Measurements from ENCODE around the gene CBX7. TPM values are rescaled to one million over a fixed set of nuclear protein-coding genes. Genes with fewer than 3 reads are reported as not detected.

The CBX7 gene
- total RNA-seq, 4 donors from 2014 or later, result 189 to 264 (median 206) TPM

DNA sequence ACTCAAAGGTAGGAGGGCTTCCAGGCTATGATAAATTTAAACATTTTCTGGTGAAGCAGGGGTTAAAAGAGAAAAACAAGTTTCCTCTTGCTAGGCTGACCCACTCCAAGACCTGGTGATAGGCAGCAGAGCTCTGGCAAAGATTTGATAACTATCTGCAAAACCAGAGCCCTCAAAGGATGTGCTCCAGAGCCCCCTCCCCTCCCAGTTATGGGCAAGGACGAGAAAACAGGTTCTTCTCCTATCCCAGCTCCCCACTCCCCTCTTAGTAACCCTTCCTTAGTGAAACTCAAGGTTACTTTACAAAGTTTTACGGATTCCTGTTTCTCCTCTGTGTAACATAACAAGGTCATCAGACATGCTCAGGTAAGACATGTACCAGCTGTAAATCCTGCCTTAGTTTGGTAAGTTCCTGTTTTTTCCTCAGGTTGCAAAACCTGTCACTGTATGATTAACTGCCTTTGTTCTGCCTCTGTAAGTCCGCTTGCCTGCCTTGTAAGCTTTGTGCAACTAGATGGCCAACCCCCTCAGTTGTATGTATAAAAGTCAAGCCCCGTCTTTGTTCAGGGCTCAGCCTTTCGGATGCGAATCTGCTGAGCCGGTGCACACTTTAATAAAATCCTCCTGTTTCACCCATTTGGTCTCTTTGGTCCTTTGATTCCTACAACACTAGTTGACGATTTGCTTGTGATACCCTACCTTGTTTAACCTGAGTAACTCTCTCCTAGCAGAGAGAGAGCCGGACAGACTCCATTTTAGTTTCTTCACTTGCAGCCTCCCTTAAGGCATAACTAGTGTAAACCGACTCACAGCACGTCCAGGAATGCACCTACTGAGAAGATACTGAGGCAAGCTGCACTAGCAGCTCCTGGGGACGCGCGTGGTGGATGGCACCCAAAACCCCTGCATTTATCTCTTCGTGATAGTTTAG, 41.6 kb downstream of the CBX7 start:
- Histone ChIP-seq H3K27ac (no peak overlapping the region), H3K4me3 (no peak overlapping the region), H3K27me3 (no peaks in the 10 kb centered on the region), H3K9me3 (no peaks in the 10 kb centered on the region), H3K4me1 (no peaks in the 10 kb centered on the region), H3K36me3 (no peaks in the 10 kb centered on the region)
- WGBS, 2 donors, result 61 to 68% methylated on average over 15 of the region's 15 CpGs
- TF ChIP-seq, protein P1, sequence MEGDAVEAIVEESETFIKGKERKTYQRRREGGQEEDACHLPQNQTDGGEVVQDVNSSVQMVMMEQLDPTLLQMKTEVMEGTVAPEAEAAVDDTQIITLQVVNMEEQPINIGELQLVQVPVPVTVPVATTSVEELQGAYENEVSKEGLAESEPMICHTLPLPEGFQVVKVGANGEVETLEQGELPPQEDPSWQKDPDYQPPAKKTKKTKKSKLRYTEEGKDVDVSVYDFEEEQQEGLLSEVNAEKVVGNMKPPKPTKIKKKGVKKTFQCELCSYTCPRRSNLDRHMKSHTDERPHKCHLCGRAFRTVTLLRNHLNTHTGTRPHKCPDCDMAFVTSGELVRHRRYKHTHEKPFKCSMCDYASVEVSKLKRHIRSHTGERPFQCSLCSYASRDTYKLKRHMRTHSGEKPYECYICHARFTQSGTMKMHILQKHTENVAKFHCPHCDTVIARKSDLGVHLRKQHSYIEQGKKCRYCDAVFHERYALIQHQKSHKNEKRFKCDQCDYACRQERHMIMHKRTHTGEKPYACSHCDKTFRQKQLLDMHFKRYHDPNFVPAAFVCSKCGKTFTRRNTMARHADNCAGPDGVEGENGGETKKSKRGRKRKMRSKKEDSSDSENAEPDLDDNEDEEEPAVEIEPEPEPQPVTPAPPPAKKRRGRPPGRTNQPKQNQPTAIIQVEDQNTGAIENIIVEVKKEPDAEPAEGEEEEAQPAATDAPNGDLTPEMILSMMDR (IDR thresholded peaks at IDR 0.05), result no peak
- TF ChIP-seq EP300 (IDR thresholded peaks at IDR 0.05) (no peak), POLR2A (IDR thresholded peaks at IDR 0.05) (no peak)
- no peak for DNase-seq (ENCODE audit: low spot score in 2 of 2)

DNA sequence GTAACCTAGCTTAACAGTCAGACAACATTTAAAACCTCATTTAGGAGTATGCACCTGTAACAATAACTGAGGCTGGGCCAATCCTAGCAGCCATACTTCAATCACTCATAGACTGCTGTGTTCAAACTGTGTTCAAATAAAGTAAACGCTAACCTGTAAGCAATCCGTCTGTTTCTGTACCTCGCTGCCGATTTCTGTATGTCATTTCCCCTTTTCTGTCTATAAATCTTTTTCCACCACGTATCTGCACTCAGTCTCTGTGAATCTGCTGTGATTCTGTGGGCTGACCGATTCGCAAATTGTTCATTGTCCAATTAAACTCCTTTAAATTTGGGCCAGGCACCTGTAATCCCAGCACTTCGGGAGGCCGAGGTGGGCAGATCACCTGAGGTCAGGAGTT, 43.1 kb downstream of the CBX7 start:
- no peaks in the 10 kb centered on the region for H3K4me1 ChIP-seq
- no peaks in the 10 kb centered on the region for H3K27me3 ChIP-seq
- H3K9me3 ChIP-seq, result no peaks in the 10 kb centered on the region
- TF ChIP-seq, protein P1 (IDR thresholded peaks at IDR 0.05), result no peak
- TF ChIP-seq POLR2A (IDR thresholded peaks at IDR 0.05), result no peak
- TF ChIP-seq EP300 (IDR thresholded peaks at IDR 0.05), result no peak
- H3K4me3 ChIP-seq, result no peak overlapping the region
- H3K36me3 ChIP-seq, result no peaks in the 10 kb centered on the region
- DNase-seq (ENCODE audit: low spot score in 2 of 2), result no peak
- no peak overlapping the region for H3K27ac ChIP-seq
- WGBS, 2 donors, result 82 to 87% methylated on average over 9 of the region's 9 CpGs

DNA sequence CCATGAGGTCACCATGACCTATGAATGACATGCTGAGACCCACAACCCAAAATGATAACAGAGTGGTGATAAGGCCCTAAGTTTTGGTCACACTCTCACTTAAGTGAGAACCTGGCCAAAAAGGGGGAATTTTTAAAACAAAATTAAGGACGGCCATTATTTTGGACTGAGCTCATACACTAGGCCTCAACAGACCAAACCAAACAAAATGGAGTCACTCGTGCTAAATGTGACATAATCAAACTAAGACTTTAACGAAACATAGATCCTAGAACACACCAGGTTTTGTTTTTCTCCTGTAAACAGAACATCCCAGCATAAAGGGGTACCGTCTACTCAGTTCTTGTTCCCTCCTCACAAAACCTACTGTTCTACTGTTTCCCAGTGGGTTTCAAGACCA, 44.0 kb downstream of the CBX7 start:
- H3K36me3 ChIP-seq, result no peaks in the 10 kb centered on the region
- H3K27me3 ChIP-seq, result no peaks in the 10 kb centered on the region
- TF ChIP-seq POLR2A (IDR thresholded peaks at IDR 0.05), result no peak
- no peak for TF ChIP-seq EP300 (IDR thresholded peaks at IDR 0.05)
- TF ChIP-seq, protein P1 (IDR thresholded peaks at IDR 0.05), result no peak
- no peaks in the 10 kb centered on the region for H3K4me1 ChIP-seq
- WGBS, 2 donors, result 89 to 91% methylated on average over 4 of the region's 4 CpGs
- H3K4me3 ChIP-seq, result no peak overlapping the region
- DNase-seq (ENCODE audit: low spot score in 2 of 2), result no peak
- no peak overlapping the region for H3K27ac ChIP-seq
- no peaks in the 10 kb centered on the region for H3K9me3 ChIP-seq

DNA sequence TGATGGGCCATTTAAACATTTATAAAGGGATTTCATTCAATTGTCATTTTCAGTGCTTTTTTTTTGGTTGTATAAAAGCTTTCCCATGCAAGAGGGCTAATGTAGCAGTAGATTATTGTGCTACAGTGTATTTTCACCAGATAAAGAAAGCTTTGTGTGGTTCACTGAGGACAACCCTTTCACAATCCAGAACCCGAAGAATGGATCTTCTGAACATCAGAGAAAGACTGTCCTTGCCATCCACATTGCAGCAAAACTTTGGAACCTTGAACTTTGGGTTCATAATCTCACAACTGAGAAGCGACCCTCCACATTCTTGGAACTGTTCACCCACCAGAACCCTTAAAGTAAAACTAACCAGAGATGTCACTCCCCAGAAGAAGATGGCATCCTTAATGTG, 46.2 kb downstream of the CBX7 start:
- TF ChIP-seq EP300 (IDR thresholded peaks at IDR 0.05) (no peak), POLR2A (IDR thresholded peaks at IDR 0.05) (no peak)
- TF ChIP-seq, protein P1 (IDR thresholded peaks at IDR 0.05), result no peak

DNA sequence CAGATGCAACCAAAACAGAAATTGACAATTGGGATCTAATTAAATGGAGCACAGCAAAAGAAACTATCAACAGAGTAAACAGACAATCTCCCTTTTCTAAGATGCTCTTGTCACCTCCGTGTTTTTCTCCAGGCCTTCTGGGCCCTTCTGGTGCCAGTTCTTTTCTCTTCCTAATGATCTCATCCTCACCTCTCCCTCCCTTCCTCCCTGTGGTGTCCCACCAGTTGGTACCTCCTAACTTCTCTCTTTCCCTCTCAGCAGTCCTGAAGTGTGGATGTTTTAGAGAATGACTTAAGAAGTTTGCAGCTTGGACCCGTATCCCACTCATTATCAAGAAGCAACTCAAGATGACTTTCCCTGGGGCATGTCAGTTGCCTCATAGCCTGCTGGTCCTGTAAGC, 49.0 kb downstream of the CBX7 start:
- no peak overlapping the region for H3K27ac ChIP-seq
- H3K4me3 ChIP-seq, result no peak overlapping the region
- H3K27me3 ChIP-seq, result no peaks in the 10 kb centered on the region
- H3K36me3 ChIP-seq, result no peaks in the 10 kb centered on the region
- no peak for DNase-seq (ENCODE audit: low spot score in 2 of 2)
- H3K4me1 ChIP-seq, result peaks cover 0 to 17% (median 5%) of the 10 kb centered on the region in 4 donors
- H3K9me3 ChIP-seq, result no peaks in the 10 kb centered on the region
- TF ChIP-seq, protein P1 (IDR thresholded peaks at IDR 0.05), result no peak
- TF ChIP-seq EP300 (IDR thresholded peaks at IDR 0.05), result no peak
- no peak for TF ChIP-seq POLR2A (IDR thresholded peaks at IDR 0.05)
- WGBS, 2 donors, result 78 to 80% methylated on average over 2 of the region's 2 CpGs

More for the DNA sequence above, 46.2 kb downstream of the CBX7 start:
- no peaks in the 10 kb centered on the region for H3K36me3 ChIP-seq
- no peak overlapping the region for H3K4me3 ChIP-seq
- no peaks in the 10 kb centered on the region for H3K9me3 ChIP-seq
- no peaks in the 10 kb centered on the region for H3K27me3 ChIP-seq
- no peak overlapping the region for H3K27ac ChIP-seq
- WGBS, 2 donors, result 49 to 58% methylated on average over 2 of the region's 2 CpGs
- no peaks in the 10 kb centered on the region for H3K4me1 ChIP-seq
- DNase-seq (ENCODE audit: low spot score in 2 of 2), result no peak
